SK-N-SH treated with all-trans-retinoic acid at 6 μM for 48 hours (cell line): ENCODE results near the gene BRSK1.

Experiments
- BACH2 ChIP-seq: fragments of 250-450 bp; sonication (Bioruptor Pico); IDR thresholded peaks from 2 replicates; pipeline ENCODE4 v1.9.0; 2021; ENCODE audit warnings: mild to moderate bottlenecking, borderline replicate concordance
- OSR1 ChIP-seq: fragments of 250-450 bp; sonication (Bioruptor Pico); IDR thresholded peaks from 2 replicates; pipeline ENCODE4 v1.8.0; 2022; ENCODE audit warnings: moderate library complexity, mild to moderate bottlenecking, inconsistent platforms
- RARB ChIP-seq: fragments of 250-450 bp; sonication (Bioruptor Pico); IDR thresholded peaks from 2 replicates; pipeline ENCODE4 v1.8.0; 2021; ENCODE audit warnings: mild to moderate bottlenecking, moderate library complexity
- SNAI2 ChIP-seq: fragments of 250-450 bp; sonication (Bioruptor Pico); IDR thresholded peaks from 2 replicates; pipeline ENCODE4 v1.5.0; 2020; ENCODE audit warnings: mild to moderate bottlenecking, moderate library complexity
- TOX ChIP-seq: fragments of 250-450 bp; sonication (Bioruptor Pico); IDR thresholded peaks from 2 replicates; pipeline ENCODE4 v1.8.0; 2021; ENCODE audit warnings: mild to moderate bottlenecking, moderate library complexity, borderline replicate concordance
- ZFP3 ChIP-seq: fragments of 250-450 bp; sonication (Bioruptor Pico); IDR thresholded peaks from 2 replicates; pipeline ENCODE4 v1.5.0; 2020; ENCODE audit warnings: mild to moderate bottlenecking, moderate library complexity
- ZNF565 ChIP-seq: fragments of 450-650 bp; formaldehyde crosslinking; conservative IDR thresholded peaks from 2 replicates; pipeline ENCODE4 v1.5.0; 2020; ENCODE audit warnings: low read depth, mild to moderate bottlenecking, moderate library complexity
- TF ChIP-seq, protein P1 (sequence below): fragments of 250-450 bp; sonication (Bioruptor Pico); IDR thresholded peaks from 2 replicates; pipeline ENCODE4 v1.8.0; 2020; ENCODE audit warnings: mild to moderate bottlenecking, moderate library complexity, borderline replicate concordance
- TF ChIP-seq, protein P2 (sequence below): fragments of 250-450 bp; sonication (Bioruptor Pico); IDR thresholded peaks from 2 replicates; pipeline ENCODE4 v1.8.0; 2021; ENCODE audit warnings: low read depth, mild to moderate bottlenecking, moderate library complexity, borderline replicate concordance

DNA sequence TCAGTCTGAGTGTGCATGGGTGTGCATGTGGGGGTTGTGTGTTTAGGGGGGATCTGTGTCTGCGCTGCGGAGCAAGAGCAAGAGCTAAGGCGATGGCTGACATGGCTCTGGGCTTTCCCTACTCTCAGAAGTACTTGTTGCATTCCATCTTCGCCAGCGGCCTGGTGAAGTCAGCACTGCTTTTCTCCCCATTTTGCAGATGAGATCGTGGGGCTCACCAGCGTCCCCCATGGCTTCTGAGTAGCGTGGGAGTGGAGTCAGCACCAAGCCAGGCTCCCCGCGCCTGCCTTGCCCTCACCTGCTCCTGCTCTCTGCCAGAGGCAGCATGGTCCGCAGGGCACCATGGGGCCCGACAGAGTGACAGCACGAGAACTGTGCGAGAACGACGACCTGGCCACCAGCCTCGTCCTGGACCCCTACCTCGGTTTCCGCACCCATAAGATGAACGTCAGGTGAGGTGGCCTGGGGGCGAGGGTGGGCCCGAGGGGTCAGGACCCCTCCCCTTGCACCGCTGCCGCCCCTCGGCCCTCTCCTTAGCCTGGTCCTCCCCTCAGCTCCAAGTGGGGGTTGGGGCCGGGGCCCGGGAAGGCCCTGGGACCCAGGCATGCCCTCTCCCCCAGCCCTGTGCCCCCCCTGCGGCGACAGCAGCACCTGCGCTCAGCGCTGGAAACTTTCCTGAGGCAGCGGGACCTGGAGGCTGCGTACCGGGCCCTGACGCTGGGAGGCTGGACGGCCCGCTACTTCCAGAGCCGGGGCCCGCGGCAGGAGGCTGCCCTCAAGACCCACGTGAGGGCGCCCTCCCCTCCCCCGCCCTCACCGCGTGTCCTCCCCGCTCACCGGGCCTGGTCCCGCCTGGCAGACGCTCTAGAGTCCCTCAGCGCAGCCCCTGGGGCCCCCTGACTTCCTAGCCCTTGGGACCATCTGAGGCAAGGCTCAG lies 58.1 kb downstream of the BRSK1 start:
- TF ChIP-seq, protein P1, sequence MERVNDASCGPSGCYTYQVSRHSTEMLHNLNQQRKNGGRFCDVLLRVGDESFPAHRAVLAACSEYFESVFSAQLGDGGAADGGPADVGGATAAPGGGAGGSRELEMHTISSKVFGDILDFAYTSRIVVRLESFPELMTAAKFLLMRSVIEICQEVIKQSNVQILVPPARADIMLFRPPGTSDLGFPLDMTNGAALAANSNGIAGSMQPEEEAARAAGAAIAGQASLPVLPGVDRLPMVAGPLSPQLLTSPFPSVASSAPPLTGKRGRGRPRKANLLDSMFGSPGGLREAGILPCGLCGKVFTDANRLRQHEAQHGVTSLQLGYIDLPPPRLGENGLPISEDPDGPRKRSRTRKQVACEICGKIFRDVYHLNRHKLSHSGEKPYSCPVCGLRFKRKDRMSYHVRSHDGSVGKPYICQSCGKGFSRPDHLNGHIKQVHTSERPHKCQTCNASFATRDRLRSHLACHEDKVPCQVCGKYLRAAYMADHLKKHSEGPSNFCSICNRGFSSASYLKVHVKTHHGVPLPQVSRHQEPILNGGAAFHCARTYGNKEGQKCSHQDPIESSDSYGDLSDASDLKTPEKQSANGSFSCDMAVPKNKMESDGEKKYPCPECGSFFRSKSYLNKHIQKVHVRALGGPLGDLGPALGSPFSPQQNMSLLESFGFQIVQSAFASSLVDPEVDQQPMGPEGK (CRISPR knock-in tag), result no peak
- no peak for TF ChIP-seq ZNF565 (CRISPR knock-in tag)
- no peak for TF ChIP-seq ZFP3 (CRISPR knock-in tag)
- TF ChIP-seq, protein P2, sequence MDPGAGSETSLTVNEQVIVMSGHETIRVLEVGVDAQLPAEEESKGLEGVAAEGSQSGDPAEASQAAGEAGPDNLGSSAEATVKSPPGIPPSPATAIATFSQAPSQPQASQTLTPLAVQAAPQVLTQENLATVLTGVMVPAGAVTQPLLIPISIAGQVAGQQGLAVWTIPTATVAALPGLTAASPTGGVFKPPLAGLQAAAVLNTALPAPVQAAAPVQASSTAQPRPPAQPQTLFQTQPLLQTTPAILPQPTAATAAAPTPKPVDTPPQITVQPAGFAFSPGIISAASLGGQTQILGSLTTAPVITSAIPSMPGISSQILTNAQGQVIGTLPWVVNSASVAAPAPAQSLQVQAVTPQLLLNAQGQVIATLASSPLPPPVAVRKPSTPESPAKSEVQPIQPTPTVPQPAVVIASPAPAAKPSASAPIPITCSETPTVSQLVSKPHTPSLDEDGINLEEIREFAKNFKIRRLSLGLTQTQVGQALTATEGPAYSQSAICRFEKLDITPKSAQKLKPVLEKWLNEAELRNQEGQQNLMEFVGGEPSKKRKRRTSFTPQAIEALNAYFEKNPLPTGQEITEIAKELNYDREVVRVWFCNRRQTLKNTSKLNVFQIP (CRISPR knock-in tag), result no peak
- TF ChIP-seq TOX (CRISPR knock-in tag), result no peak
- no peak for TF ChIP-seq SNAI2 (CRISPR knock-in tag)
- no peak for TF ChIP-seq RARB
- no peak for TF ChIP-seq BACH2
- no peak for TF ChIP-seq OSR1 (CRISPR knock-in tag)
